ENCODE results near the gene TAS2R1. TPM values are rescaled to one million over a fixed set of nuclear protein-coding genes. Genes with fewer than 3 reads are reported as not detected.

TAS2R1 gene
- total RNA-seq, 1 experiment from 2014 or later, result 0.82 TPM

DNA sequence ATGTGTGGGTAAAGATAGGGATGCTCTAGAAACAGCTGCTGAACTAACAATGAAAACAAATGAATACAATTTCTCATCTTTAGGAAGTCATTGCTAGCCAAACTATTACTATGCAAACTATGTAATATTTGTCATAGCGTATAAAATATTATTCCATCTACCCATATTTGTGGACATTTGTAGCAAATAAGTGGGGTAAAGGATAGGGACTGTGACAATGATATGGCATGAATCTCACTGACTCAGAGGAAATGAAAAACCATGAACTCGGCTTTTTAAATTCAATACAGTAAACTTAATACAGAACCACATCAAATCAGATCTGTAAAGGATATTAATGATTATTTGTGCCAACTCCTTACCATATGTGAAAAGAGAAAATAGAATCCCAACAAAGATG is 16.7 kb upstream of the TAS2R1 start:
- DNase-seq, result no peak
- intact Hi-C loops (cut with micrococcal nuclease; ENCODE audit: unreplicated experiment), result no loop called here
- Histone ChIP-seq H3K4me1 (no peaks in the 10 kb centered on the region), H3K36me3 (ENCODE audit: control insufficient read depth, insufficient read depth, low read length) (no peaks in the 10 kb centered on the region), H3K9me3 (no peaks in the 10 kb centered on the region), H3K27me3 (replicated peaks; ENCODE audit: control insufficient read depth, insufficient read depth, low read length) (no peaks in the 10 kb centered on the region), H3K4me3 (ENCODE audit: low read depth, low read length) (no peak overlapping the region)
- BruUV-seq (replicated peaks), result no TSS peak
- no peak overlapping the region for H3K4me3 Mint-ChIP-seq (ENCODE audit: unreplicated experiment)
- TF ChIP-seq, protein P1, sequence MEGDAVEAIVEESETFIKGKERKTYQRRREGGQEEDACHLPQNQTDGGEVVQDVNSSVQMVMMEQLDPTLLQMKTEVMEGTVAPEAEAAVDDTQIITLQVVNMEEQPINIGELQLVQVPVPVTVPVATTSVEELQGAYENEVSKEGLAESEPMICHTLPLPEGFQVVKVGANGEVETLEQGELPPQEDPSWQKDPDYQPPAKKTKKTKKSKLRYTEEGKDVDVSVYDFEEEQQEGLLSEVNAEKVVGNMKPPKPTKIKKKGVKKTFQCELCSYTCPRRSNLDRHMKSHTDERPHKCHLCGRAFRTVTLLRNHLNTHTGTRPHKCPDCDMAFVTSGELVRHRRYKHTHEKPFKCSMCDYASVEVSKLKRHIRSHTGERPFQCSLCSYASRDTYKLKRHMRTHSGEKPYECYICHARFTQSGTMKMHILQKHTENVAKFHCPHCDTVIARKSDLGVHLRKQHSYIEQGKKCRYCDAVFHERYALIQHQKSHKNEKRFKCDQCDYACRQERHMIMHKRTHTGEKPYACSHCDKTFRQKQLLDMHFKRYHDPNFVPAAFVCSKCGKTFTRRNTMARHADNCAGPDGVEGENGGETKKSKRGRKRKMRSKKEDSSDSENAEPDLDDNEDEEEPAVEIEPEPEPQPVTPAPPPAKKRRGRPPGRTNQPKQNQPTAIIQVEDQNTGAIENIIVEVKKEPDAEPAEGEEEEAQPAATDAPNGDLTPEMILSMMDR (IDR thresholded peaks at IDR 0.05; ENCODE audit: insufficient read depth in 1 of 2, low read depth in 1 of 2, low read length in 1 of 2, severe bottlenecking in 1 of 2, unreplicated experiment in 1 of 2), result no peak
- ChIA-PET CTCF (no interaction called here), POLR2A (interaction anchor here (0.6 kb wide), 1 partner anchor 1467 kb away, joined by 3 read pairs; no protein-coding TSS in a partner anchor)
- no peaks in the 10 kb centered on the region for H3K36me3 Mint-ChIP-seq (ENCODE audit: insufficient read depth, unreplicated experiment)
- no peaks in the 10 kb centered on the region for H3K9me3 Mint-ChIP-seq (ENCODE audit: unreplicated experiment)
- H3K4me1 Mint-ChIP-seq (ENCODE audit: low read depth, unreplicated experiment), result no peaks in the 10 kb centered on the region
- H3K27ac Mint-ChIP-seq (ENCODE audit: unreplicated experiment), result no peak overlapping the region
- H3K27me3 Mint-ChIP-seq (ENCODE audit: insufficient read depth, unreplicated experiment), result peaks cover 3% of the 10 kb centered on the region

- intact Hi-C loops (cut with micrococcal nuclease; ENCODE audit: unreplicated experiment), result no loop called here
- no peak for DNase-seq
- no peaks in the 10 kb centered on the region for H3K36me3 ChIP-seq (ENCODE audit: control insufficient read depth, insufficient read depth, low read length)
- peaks cover 4% of the 10 kb centered on the region for H3K9me3 Mint-ChIP-seq (ENCODE audit: unreplicated experiment)
- H3K9me3 ChIP-seq, result no peaks in the 10 kb centered on the region
- no peaks in the 10 kb centered on the region for H3K27me3 Mint-ChIP-seq (ENCODE audit: insufficient read depth, unreplicated experiment)
- no peaks in the 10 kb centered on the region for H3K4me1 Mint-ChIP-seq (ENCODE audit: low read depth, unreplicated experiment)
- no peaks in the 10 kb centered on the region for H3K4me1 ChIP-seq
- H3K27ac Mint-ChIP-seq (ENCODE audit: unreplicated experiment), result no peak overlapping the region
- no peaks in the 10 kb centered on the region for H3K36me3 Mint-ChIP-seq (ENCODE audit: insufficient read depth, unreplicated experiment)
- TF ChIP-seq, protein P1 (IDR thresholded peaks at IDR 0.05; ENCODE audit: insufficient read depth in 1 of 2, low read depth in 1 of 2, low read length in 1 of 2, severe bottlenecking in 1 of 2, unreplicated experiment in 1 of 2), result no peak
- H3K27me3 ChIP-seq (replicated peaks; ENCODE audit: control insufficient read depth, insufficient read depth, low read length), result no peaks in the 10 kb centered on the region
- no TSS peak for BruUV-seq (replicated peaks)
- ChIA-PET CTCF (no interaction called here), POLR2A (no interaction called here)
- no peak overlapping the region for H3K4me3 ChIP-seq (ENCODE audit: low read depth, low read length)
- H3K4me3 Mint-ChIP-seq (ENCODE audit: unreplicated experiment), result no peak overlapping the region
Measured at GRCh38 chr5:9644630-9645029, 14.5 kb upstream of the TAS2R1 start.

DNA sequence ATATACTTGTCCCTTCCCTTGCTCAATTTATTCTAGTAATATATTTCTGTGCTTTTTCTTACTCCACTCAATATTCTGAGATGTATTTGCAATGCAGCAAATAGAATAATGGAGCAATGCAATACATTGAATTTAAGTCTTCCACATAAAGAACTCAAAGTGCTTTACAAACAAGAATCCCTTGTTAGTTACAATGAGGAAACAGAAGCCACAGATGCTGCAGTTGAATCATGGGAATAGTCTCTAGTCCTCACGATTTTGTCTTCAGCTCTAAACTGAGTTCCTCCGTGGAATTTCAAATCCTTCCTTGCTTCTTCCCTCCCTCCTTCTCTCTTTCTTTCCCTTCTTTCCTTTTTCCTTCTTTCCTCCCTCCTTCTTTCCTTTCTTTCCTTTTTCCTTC is 12.5 kb upstream of the TAS2R1 start:
- no peaks in the 10 kb centered on the region for H3K36me3 ChIP-seq (ENCODE audit: control insufficient read depth, insufficient read depth, low read length)
- Mint-ChIP-seq H3K4me1 (ENCODE audit: low read depth, unreplicated experiment) (no peaks in the 10 kb centered on the region), H3K4me3 (ENCODE audit: unreplicated experiment) (no peak overlapping the region), H3K36me3 (ENCODE audit: insufficient read depth, unreplicated experiment) (no peaks in the 10 kb centered on the region), H3K27me3 (ENCODE audit: insufficient read depth, unreplicated experiment) (no peaks in the 10 kb centered on the region), H3K27ac (ENCODE audit: unreplicated experiment) (no peak overlapping the region), H3K9me3 (ENCODE audit: unreplicated experiment) (peaks cover 16% of the 10 kb centered on the region)
- H3K9me3 ChIP-seq, result no peaks in the 10 kb centered on the region; the same call in 1 of the 2 replicates
- TF ChIP-seq, protein P1 (IDR thresholded peaks at IDR 0.05; ENCODE audit: insufficient read depth in 1 of 2, low read depth in 1 of 2, low read length in 1 of 2, severe bottlenecking in 1 of 2, unreplicated experiment in 1 of 2), result no peak
- BruUV-seq (replicated peaks), result no TSS peak
- ChIA-PET POLR2A (no interaction called here), CTCF (no interaction called here)
- H3K4me1 ChIP-seq, result no peaks in the 10 kb centered on the region
- intact Hi-C loops (cut with micrococcal nuclease; ENCODE audit: unreplicated experiment), result no loop called here
- no peak for DNase-seq
- no peak overlapping the region for H3K4me3 ChIP-seq (ENCODE audit: low read depth, low read length)
- H3K27me3 ChIP-seq (replicated peaks; ENCODE audit: control insufficient read depth, insufficient read depth, low read length), result no peaks in the 10 kb centered on the region
